ENCODE measurements around the gene BDH1. TPM values are rescaled to one million over a fixed set of nuclear protein-coding genes. Genes with fewer than 3 reads are reported as not detected.

The BDH1 gene
- total RNA-seq, 1 experiment from 2014 or later = 57.6 TPM

DNA sequence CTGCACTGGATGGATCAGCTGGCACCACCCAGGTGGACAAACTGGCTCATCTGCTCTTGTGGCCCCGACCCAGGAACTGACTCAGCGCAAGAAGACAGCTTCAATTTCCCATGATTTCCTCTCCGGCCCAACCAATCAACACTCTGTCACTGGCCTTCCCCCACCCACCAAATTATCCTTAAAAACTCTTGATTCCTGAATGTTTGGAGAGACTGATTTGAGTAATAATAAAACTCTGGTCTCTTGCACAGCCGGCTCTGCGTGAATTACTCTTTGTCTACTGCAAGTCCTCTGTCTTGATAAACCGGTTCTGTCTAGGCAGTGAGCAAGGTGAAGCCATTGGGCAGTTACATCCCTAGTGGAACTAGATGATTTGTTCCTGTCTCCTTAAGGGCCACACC, 16.1 kb downstream of the BDH1 start:
- no peak overlapping the region for H3K27ac ChIP-seq (ENCODE audit: low read depth, low read length, poor library complexity, severe bottlenecking)
- TF ChIP-seq, protein P1, sequence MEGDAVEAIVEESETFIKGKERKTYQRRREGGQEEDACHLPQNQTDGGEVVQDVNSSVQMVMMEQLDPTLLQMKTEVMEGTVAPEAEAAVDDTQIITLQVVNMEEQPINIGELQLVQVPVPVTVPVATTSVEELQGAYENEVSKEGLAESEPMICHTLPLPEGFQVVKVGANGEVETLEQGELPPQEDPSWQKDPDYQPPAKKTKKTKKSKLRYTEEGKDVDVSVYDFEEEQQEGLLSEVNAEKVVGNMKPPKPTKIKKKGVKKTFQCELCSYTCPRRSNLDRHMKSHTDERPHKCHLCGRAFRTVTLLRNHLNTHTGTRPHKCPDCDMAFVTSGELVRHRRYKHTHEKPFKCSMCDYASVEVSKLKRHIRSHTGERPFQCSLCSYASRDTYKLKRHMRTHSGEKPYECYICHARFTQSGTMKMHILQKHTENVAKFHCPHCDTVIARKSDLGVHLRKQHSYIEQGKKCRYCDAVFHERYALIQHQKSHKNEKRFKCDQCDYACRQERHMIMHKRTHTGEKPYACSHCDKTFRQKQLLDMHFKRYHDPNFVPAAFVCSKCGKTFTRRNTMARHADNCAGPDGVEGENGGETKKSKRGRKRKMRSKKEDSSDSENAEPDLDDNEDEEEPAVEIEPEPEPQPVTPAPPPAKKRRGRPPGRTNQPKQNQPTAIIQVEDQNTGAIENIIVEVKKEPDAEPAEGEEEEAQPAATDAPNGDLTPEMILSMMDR (conservative IDR thresholded peaks at IDR 0.05; ENCODE audit: low read depth, low read length) = no peak
- no peak for TF ChIP-seq EZH2 (IDR thresholded peaks at IDR 0.05; ENCODE audit: borderline replicate concordance, low read depth, low read length, poor library complexity, severe bottlenecking)
- peaks cover 15% of the 10 kb centered on the region for H3K4me1 ChIP-seq (ENCODE audit: insufficient read depth, low read length, poor library complexity, severe bottlenecking)
- no peaks in the 10 kb centered on the region for H3K9me3 ChIP-seq (ENCODE audit: low read depth, low read length, poor library complexity, severe bottlenecking)
- POLR2A ChIA-PET (ENCODE audit: low non-redundant PET) = no interaction called here
- CTCF ChIA-PET = no interaction called here
- BruUV-seq (replicated peaks) = no TSS peak
- intact Hi-C loops (cut with micrococcal nuclease; ENCODE audit: unreplicated experiment) = no loop called here
- H3K4me3 ChIP-seq (ENCODE audit: low read depth, low read length, poor library complexity, severe bottlenecking) = no peak overlapping the region
- DNase-seq (ENCODE audit: low spot score) = no peak
- H3K36me3 ChIP-seq (ENCODE audit: insufficient read depth, low read length, poor library complexity, severe bottlenecking) = peaks cover 2% of the 10 kb centered on the region
- no peaks in the 10 kb centered on the region for H3K27me3 ChIP-seq (replicated peaks; ENCODE audit: insufficient read depth, low read depth, low read length, poor library complexity)

DNA sequence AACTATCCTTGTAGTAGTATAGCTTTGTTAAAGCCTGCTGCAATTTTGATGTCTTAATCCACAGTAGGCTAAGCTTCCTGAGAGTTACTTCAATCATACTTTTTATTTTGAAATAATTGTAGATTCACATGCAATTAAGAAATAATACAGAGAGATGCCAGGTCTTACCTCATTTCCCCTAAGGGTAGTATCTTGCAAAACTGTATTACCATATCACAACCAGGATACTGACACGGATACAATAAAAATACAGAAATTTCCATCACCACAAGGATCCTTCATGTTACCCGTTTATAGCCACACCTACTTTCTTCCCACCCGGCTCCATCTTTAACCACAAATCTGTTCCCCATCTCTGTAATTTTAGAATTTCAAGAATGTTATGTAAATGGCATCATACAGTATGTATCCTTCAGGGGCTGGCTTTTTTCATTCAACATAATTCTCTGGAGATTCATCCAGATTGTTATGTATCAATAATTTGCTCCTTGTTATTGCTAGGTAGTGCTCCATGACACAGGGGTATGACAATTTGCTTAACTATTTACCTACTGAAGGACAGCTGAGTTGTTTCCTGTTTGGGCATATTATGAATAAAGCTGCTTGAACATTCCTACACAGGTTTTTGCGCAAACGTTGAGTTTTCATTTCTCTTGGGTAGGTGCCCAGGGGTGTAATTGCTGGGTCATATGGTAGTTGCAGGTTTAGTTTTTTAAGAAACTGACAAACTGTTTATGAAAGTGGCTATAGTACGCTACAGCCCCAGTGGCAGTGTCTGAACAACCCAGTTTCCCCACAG, 21.6 kb downstream of the BDH1 start:
- POLR2A ChIA-PET (ENCODE audit: low non-redundant PET) = no interaction called here
- intact Hi-C loops (cut with micrococcal nuclease; ENCODE audit: unreplicated experiment) = no loop called here
- Histone ChIP-seq H3K27ac (ENCODE audit: low read depth, low read length, poor library complexity, severe bottlenecking) (no peak overlapping the region), H3K27me3 (replicated peaks; ENCODE audit: insufficient read depth, low read depth, low read length, poor library complexity) (no peaks in the 10 kb centered on the region), H3K36me3 (ENCODE audit: insufficient read depth, low read length, poor library complexity, severe bottlenecking) (peaks cover 3% of the 10 kb centered on the region), H3K4me1 (ENCODE audit: insufficient read depth, low read length, poor library complexity, severe bottlenecking) (no peaks in the 10 kb centered on the region), H3K4me3 (ENCODE audit: low read depth, low read length, poor library complexity, severe bottlenecking) (no peak overlapping the region), H3K9me3 (ENCODE audit: low read depth, low read length, poor library complexity, severe bottlenecking) (no peaks in the 10 kb centered on the region)
- TF ChIP-seq, protein P1 (conservative IDR thresholded peaks at IDR 0.05; ENCODE audit: low read depth, low read length) = no peak
- TF ChIP-seq EZH2 (IDR thresholded peaks at IDR 0.05; ENCODE audit: borderline replicate concordance, low read depth, low read length, poor library complexity, severe bottlenecking) = no peak
- no peak for DNase-seq (ENCODE audit: low spot score)
- CTCF ChIA-PET = no interaction called here
- BruUV-seq (replicated peaks) = no TSS peak

DNA sequence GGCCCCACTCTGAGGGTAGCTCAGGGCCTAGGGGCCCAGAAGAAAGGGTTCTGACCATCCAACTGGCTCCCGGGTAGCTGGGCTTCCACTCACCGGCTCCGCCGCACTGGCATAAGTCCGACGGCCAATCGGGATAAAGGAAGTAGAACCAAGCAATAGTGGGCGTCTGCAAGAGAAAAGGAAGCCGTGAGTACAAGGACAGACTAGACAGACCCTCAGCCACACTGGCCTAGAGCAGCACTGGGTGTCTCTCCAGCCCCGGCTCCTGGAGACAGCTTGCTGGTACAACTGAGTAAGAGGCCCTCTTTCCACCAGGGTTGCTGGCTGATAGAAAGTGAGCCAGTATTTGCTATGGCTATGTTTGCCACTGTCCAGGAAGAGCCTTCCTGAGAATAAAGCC, 22.4 kb downstream of the BDH1 start:
- no peak for DNase-seq (ENCODE audit: low spot score)
- Histone ChIP-seq H3K27me3 (replicated peaks; ENCODE audit: insufficient read depth, low read depth, low read length, poor library complexity) (no peaks in the 10 kb centered on the region), H3K4me1 (ENCODE audit: insufficient read depth, low read length, poor library complexity, severe bottlenecking) (no peaks in the 10 kb centered on the region), H3K36me3 (ENCODE audit: insufficient read depth, low read length, poor library complexity, severe bottlenecking) (peaks cover 7% of the 10 kb centered on the region), H3K9me3 (ENCODE audit: low read depth, low read length, poor library complexity, severe bottlenecking) (no peaks in the 10 kb centered on the region), H3K27ac (ENCODE audit: low read depth, low read length, poor library complexity, severe bottlenecking) (no peak overlapping the region), H3K4me3 (ENCODE audit: low read depth, low read length, poor library complexity, severe bottlenecking) (no peak overlapping the region)
- POLR2A ChIA-PET (ENCODE audit: low non-redundant PET) = no interaction called here
- BruUV-seq (replicated peaks) = no TSS peak
- CTCF ChIA-PET = no interaction called here
- no peak for TF ChIP-seq EZH2 (IDR thresholded peaks at IDR 0.05; ENCODE audit: borderline replicate concordance, low read depth, low read length, poor library complexity, severe bottlenecking)
- TF ChIP-seq, protein P1 (conservative IDR thresholded peaks at IDR 0.05; ENCODE audit: low read depth, low read length) = no peak
- intact Hi-C loops (cut with micrococcal nuclease; ENCODE audit: unreplicated experiment) = no loop called here

Data from A673 (cell line).